Measurements from ENCODE around the gene MAP2K6.

DNA sequence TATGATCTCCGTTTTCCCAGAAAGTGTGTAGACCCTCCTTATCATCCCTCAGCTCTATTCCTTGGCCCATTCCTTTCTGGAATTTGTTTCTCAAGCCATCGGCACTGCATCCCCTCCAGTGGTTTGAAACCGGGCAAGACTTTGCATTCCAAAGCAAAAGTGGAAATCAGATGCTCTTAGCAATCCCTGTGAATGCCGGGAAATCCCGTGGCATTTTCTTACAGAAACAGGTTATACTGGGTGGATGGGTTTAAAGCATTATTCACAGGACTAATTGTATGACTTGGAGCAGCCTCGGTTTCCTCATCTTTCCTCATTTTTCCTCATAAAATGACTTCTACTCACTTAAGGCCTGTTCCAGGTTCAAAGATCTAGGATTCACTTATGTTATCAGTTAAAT, 52.0 kb downstream of the MAP2K6 start:
- TF ChIP-seq EZH2 (IDR thresholded peaks at IDR 0.05; ENCODE audit: low read length), result no peak
- TF ChIP-seq, protein P1, sequence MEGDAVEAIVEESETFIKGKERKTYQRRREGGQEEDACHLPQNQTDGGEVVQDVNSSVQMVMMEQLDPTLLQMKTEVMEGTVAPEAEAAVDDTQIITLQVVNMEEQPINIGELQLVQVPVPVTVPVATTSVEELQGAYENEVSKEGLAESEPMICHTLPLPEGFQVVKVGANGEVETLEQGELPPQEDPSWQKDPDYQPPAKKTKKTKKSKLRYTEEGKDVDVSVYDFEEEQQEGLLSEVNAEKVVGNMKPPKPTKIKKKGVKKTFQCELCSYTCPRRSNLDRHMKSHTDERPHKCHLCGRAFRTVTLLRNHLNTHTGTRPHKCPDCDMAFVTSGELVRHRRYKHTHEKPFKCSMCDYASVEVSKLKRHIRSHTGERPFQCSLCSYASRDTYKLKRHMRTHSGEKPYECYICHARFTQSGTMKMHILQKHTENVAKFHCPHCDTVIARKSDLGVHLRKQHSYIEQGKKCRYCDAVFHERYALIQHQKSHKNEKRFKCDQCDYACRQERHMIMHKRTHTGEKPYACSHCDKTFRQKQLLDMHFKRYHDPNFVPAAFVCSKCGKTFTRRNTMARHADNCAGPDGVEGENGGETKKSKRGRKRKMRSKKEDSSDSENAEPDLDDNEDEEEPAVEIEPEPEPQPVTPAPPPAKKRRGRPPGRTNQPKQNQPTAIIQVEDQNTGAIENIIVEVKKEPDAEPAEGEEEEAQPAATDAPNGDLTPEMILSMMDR (optimal IDR thresholded peaks at IDR 0.05 in 1 of 3, IDR thresholded peaks at IDR 0.05 in 1 of 3, conservative IDR thresholded peaks at IDR 0.05 in 1 of 3; ENCODE audit: extremely low read depth in 1 of 3, insufficient read depth in 2 of 3, low read length in 3 of 3), result no peak

Data from keratinocyte (primary cell).